ENCODE results near the gene LGALS1.

DNA sequence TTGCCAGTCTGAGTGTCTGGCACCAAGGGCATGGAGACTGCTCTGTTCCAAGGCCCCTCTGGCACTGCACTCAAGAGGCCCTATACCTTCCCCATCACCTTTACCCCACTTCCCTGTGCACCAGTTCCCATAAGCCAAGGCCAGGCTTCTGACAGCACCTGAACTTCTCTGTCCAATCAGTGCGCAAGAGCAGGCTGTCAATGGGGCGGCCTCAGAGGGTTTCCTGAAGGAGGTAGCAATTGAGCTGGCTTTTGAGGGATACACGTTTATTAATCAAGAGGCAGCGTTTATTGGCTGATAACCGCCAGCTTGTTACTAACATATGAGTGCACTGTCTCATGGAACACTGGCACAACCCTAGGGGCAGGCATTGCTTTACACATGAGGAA, 33.9 kb upstream of the LGALS1 start:
- TF ChIP-seq, protein P1, sequence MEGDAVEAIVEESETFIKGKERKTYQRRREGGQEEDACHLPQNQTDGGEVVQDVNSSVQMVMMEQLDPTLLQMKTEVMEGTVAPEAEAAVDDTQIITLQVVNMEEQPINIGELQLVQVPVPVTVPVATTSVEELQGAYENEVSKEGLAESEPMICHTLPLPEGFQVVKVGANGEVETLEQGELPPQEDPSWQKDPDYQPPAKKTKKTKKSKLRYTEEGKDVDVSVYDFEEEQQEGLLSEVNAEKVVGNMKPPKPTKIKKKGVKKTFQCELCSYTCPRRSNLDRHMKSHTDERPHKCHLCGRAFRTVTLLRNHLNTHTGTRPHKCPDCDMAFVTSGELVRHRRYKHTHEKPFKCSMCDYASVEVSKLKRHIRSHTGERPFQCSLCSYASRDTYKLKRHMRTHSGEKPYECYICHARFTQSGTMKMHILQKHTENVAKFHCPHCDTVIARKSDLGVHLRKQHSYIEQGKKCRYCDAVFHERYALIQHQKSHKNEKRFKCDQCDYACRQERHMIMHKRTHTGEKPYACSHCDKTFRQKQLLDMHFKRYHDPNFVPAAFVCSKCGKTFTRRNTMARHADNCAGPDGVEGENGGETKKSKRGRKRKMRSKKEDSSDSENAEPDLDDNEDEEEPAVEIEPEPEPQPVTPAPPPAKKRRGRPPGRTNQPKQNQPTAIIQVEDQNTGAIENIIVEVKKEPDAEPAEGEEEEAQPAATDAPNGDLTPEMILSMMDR (IDR thresholded peaks at IDR 0.05; ENCODE audit: low read length): no peak
- no peak for TF ChIP-seq EZH2 (IDR thresholded peaks at IDR 0.05; ENCODE audit: borderline replicate concordance, low read length)

Data from OCI-LY1 (cell line).